ENCODE results near the gene RRAS.
A peak's percentile ranks its signal among the peaks of the same experiment; 100 is the strongest.

RRAS gene

DNA sequence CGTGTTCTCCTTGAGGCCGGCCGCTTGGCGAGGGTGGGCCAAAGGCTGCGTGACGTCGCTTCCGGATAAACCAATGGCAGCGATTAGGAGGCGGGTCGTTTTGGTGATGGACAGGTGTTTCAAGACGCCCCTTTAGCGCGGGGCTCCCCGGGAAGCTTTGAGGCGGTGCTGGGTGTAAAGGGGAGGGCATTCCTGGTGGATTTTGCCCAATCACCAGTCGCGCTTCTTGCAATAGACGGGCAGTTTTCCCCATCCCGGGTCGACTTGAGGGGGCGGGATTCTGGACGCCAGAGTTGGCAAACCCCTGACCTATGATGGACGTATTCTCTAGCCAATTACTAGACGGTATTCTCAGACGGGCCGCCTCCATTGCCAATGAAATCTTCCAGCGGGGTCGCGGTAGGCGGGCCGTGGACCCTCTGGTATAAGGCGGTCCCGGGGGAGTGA lies 36.9 kb upstream of the RRAS start:
- peak; percentile 98 for DNase-seq

DNA sequence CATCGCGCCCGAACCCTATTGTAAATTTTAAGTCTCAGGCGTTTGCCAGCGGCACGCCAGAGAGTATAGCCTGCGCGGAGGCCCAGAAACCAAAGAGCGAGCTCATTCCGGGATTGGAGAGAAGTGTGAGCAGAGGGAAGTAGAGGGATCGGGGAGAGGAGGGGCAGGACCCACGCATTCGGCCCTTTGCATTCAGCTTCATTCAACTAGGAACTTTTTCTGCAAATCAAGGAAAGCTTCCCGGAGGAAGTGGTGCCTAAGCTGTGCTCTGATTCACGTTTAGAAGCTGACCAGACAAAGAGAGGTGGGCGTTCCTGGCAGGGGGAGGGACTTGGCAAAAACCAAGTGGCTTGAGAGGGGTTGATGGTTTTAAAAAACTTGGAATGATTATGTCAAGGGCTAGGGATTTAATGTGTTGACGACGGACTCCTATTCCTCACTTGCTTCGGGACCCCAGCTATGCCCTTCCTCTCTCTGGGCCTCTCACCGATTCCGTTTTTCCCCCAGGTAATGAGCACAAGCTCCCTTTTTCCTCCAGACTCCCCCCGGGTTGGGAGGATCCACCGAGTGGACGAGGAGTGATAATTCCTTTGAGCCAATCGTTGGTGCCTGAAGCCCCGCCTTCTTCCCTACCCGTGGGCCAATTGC lies 36.3 kb upstream of the RRAS start:
- no peak for DNase-seq

DNA sequence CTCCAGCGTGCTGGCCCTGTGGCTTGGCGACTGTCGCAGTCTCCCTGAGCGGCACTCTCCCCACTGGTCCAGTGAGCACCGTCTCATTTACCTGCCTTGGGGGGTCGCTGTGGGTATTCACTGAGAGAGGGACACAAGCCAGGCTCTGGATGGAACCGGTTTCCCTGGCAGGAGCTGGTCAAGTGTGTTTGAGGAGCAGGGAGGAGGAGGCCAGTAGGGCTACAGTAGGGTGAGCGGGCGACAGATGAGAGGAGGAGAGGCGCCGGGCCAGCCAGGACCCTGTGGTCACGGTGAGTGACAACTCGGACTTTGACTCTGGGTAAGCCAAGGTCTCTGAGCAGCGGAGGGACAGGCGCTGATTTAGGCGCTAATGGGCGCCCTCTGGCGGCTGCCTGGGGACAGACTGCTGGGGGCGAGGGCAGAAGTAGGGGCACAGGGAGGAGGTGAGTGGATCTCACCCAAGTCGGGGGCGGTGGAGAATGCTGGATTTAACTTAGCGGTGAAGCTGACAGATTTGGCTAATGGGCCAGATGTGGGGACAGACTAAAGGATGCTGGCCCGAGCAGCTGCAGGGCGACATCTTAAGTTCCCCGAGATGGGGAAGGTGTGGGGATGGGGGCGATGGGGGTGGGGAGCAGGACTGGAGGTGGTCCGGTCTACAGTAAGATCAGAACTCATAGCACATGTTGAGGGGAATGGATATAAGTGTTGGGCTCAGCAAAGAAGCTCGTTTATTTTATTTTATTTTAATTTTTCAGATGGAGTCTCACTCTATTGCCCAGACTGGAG lies 32.4 kb upstream of the RRAS start:
- DNase-seq, result peak; percentile 72 to 78

DNA sequence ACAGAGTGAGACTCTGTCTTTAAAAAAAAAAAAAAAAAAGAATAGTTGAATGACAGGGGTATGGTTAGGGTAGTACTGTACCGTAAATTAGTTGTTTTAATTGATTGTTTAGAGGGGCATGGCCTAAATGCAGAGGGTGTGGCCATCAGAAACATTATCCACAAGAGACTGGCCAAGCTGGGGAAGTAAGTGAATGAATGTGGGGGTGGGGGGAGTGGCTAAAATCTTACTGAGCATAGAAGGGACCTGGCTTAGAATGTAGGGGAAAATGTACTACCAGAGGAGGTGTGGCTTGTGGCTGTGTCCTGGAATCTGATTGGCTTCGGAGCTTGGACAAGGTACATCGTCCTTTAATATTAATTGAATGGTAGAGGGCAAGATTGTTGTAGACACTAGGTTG lies 29.6 kb upstream of the RRAS start:
- DNase-seq, result no peak

DNA sequence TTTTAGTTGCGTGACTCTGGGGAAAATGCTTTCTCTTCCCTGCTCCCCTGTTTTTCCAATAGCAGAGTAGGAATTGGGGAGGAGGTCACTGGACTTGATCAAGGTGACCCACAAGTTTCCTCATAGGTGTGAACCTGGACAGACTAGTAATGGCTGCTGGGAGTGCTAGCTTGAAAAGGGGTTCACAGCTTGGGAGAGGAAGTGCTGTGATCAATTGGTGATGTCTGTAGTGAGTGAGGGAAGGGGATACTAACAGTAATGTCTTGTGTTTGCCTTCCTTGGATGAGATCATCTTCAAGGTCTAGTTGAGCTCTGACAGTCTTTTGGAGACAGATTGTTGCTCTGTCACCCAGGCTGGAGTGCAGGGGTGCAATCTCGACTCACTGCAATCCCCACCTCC lies 27.5 kb upstream of the RRAS start:
- DNase-seq, result no peak

DNA sequence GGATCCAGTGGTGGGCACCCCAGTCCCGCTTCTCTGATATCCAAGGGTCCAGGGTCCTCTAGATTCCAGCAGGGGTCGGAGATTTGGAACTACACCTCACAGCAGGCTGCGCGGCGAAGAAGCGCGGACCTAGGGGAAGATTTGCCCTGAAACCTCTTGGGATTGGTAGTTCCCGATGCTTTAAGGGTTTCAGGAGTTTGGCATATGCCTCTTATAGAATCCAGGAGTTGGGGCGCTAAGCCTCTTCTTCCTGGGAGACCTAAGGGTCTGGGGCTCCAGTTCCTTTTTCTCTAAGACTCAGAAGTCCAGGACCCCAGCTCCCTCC lies 26.1 kb upstream of the RRAS start:
- no peak for DNase-seq

DNA sequence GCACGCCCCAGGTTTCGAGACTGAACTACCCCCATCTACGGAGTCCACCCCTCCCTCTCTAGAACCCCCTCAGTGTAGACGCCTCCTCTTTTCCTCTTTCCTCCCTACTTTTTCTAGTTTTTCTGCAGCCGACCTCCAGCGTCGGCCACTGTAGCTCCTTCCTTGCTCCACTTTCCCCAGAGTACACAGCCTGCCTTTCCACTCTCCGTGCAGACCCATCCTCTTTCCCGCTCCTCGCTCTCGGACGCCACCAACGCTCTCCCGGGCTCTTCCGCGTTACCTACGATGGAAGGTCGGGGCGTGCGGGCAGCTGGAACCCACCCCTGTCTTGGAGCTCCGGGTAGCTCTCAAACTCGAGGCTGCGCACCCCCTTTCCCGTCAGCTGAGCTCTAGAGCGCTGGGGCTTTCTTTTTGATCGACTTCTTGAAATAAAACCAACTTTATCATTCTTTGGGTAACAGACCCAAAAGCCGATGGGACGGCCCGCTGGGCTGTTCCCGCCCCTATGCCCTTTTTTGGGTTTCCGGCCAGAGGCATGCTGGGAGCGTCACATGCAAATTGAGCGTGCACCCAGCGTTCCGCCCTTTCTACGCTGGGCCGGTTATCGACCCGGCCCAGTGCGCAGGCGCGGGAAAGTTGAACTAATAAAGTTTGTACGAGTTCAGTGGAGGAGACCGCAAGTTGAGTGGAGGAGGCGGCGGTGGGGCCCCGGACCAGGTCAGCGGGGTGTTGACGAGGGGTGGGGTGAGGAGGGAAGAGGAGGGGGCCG lies 25.6 kb upstream of the RRAS start, which contains the start of the genes BCL2L12 and IRF3:
Gene BCL2L12 (plus strand): TSS at position 583 of the 769 bp plus-strand sequence. CDS start 760 bp downstream, outside the sequence.
Gene IRF3 (minus strand): TSS at position 507 of the 769 bp plus-strand sequence. CDS start 1,019 bp downstream, outside the sequence.
- DNase-seq, result peak; percentile 99 to 100

DNA sequence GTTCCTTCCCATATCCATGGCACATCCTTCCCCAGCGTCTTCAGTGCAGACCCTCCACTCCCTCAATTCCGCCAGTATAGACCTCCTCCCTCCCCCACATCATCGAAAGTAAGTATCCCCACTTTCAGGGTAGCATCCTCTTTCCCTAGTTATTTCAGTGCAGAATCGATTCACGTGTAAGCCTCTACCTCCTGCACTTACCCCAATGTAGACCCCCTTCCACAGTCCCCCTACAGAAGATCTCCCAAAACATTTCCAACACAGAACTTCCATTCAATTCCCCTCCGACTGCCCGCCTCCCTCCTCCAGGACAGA lies 25.1 kb upstream of the RRAS start:
- DNase-seq, result no peak

DNA sequence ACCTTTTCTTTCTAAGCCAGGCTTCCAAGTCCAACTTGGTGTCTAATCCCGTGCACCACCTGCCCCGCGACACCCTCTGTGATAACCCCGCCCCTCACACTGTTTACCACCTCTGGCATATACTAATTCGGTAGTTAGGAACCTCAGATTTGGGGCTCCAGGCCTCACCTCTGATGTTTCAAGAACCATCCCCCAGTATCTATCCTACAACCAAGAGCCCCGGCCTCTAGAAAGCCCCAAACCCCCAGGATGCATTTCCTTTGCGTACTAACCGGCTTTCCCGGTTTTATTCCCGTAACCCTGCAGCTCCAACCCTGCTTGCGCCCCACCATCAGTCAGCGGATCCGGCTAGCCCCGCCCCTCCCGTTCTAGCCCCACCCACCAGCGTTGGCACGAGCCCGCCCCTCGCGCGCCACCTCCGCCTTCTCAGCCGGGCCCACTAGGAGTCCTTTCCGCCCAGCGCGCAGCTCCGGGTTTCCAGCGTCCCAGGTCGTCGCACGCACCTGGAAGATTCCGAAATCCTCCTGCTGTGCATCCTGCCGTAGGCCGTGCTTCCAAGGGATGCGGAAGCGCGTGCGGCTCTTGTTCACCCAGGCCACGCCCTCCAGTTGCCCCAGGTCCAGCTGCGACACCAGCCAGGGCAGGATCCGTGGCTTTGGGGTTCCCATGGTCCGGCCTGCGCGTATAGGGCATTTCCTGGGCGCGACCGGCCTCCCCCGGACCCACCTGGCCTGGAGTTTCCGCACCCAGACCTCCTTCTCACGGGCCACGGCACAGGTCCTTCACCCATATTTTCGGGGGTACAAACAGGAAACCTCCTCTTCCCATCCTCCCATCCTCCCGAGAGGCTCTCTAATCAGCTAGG lies 24.5 kb upstream of the RRAS start:
- peak; percentile 91 to 94 for DNase-seq

DNA sequence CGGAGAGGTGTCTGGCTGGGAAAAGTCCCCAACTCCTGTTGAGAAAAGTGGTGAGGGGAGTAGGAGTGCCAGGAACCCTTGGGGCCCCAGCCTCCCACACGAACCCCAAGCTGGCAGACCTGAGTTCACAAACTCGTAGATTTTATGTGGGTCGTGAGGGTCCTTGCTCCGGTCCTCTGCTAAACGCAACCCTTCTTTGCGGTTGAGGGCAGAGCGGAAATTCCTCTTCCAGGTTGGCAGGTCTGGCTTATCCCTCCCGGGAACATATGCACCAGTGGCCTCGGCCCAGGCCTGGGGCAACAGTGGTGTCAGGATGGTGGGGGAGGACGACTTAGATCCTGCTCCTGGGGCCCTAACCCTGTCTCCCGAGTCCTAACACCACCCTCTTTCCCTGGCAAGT lies 23.3 kb upstream of the RRAS start:
- DNase-seq, result no peak

DNA sequence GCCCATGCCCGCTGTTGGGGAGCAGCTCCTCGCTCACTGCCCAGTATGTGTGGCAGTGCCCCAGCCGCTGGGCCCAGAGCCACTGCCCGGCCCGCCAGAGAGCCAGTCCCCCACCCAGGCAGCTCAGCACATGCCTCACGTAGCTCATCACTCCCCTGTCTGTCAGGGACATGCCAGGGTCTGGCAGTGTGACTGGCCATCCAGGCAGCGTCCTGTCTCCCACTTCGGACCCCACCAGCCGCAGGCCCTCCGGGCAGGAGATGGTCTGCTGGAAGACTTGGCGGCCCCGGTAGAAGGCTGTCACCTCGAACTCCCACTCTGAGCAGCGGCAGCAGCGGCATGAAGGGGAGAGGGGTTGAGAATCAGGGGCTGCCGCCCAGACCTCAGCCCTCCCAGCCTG lies 22.1 kb upstream of the RRAS start:
- no peak for DNase-seq

DNA sequence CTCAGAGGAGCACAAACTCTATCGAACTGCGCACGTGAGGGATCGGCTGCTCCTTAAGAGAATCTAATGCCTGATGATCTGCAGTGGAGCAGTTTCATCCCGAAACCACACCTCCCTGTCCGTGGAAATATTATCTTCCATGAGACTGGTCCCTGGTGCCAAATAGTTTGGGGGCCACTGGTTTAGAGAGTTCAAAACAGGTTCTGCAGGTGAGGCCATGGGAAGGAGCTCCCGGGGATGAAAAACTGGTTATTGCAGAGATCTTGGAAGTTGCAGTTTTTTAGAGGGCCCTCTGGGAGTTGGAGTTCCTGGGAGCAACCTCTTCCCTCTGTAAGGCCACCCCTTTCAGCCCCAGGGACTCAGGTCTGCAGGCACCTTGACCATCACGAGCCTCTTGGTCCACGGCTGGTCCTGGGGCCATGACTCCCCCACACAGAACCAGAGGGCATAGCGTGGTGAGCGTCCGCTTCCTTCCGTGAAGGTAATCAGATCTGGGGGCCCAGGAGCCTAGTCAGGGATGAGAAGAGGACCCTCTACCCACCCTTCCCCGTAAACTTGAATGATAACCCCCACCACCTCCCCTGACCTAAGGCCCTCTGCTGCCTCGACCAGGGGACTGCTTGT lies 20.5 kb upstream of the RRAS start:
- no peak for DNase-seq

DNA sequence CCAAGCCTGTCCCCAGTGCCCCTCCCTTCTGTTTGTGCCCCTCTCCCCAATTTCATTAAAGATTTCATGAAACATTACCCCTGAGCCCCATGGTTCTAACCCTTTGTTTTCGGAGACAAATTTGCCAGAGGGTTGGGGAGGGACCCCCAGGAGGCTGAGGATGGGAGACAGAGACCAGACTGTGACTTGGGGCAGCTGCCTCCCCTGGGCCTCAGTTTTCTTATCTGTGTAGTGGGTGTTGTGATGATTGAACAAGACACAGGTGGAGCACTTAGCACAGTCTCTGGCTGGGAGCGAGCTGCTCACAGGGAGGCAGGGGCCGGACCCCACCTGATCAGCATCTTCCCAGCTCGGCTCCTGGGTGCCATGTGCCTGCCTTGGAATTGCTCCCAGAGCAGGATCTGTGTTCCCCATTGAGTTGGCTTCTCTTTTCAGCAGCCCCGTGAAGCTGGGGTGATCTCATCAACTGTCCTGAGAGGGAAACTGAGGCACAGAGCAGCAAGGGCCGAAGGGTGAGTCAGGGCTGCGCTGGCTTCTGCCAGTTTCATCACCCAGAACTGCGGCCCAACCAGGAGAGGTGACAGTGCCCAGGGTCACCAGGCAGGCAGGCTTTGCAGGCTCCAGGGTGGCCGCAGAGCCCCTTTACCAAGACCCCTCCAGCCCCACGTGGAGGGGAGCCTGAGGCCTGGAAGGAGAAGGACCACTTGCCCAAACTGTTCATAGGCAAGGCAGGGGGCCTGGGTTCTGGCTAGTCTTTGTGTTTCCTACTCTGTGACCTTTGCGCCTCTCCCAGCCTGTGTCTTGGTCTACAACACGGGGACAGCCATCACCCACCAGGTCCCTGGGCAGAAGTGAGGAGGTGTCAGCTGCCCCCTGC lies 18.9 kb upstream of the RRAS start:
- DNase-seq, result no peak

DNA sequence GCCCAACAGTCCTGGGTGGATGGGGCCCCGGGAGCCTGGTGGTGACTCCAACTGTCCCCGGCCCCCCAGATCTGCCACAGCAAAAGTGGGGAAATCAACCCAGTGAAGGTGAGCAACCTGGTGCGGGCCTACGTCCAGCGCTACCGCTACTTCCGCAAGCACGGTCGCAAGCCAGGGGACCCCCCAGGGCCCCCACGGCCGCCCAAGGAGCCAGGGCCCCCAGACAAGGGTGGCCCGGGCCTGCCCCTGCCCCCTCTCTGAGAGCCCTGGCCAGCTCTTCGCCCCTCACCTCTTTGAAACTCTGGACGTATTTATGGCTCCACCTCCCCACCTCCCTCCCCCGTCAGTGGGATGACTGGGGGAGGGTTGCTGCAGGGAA lies 18.2 kb upstream of the RRAS start:
- no peak for DNase-seq

DNA sequence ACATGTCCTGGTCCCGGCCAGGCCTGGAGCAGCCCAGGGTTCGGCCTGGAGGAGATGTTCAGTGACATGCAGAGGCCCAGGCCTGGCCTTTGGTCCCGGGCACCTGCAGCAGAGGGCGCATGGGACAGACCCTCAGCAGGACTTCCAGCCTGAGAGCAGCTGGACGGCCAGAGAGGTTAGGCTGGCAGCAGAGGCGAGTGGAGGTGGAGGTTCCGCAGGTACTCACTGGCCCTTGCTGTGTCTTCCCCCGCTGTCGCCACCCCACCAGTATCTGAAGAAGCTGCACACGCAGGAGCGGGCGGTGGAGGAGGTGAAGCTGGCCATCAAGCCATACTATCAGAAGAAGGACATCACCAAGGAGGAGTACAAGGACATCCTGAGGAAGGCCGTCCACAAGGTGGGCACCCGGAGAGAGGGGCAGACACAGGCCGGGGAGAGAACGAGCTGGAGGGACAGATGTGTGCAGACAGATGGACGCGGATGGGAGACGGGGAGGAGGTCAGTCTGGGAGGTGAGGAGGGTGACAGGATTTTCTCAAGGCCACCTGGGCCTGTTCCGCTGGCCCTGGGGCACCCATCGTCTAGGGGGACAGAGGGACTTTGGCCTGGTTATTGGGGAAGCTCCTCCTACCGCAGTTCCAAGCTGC lies 17.7 kb upstream of the RRAS start:
- no peak for DNase-seq

DNA sequence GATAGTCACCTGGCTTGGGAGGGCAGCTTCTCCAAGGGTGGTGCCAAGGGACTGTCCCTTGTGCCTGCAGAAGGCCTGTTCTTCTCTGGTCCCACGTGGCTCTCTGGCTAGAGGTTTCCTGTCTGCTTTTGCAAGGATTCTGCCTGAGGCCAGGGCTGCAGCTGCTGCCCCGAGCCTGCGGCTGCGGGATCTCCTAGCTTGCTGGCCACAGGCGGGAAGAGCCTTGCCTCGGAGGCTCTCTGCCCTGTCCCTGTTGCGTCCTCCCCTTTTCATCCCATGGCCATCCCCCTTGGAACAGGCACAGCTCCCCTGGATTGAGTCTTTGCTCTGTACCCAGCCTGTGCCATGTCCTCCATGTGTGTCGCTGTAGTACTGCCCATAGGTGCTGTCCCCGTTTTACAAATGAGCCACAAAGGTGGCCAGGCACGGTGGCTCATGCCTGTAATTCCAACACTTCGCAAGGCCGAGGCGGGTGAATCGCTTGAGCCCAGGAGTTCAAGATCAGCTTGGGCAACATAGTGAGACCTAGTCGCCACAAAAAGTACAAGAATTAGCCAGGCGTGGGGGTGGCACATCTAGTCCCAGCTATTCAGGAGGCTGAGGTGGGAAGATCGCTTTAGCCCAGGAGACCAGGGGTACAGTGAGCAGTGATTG lies 16.6 kb upstream of the RRAS start:
- DNase-seq, result no peak

DNA sequence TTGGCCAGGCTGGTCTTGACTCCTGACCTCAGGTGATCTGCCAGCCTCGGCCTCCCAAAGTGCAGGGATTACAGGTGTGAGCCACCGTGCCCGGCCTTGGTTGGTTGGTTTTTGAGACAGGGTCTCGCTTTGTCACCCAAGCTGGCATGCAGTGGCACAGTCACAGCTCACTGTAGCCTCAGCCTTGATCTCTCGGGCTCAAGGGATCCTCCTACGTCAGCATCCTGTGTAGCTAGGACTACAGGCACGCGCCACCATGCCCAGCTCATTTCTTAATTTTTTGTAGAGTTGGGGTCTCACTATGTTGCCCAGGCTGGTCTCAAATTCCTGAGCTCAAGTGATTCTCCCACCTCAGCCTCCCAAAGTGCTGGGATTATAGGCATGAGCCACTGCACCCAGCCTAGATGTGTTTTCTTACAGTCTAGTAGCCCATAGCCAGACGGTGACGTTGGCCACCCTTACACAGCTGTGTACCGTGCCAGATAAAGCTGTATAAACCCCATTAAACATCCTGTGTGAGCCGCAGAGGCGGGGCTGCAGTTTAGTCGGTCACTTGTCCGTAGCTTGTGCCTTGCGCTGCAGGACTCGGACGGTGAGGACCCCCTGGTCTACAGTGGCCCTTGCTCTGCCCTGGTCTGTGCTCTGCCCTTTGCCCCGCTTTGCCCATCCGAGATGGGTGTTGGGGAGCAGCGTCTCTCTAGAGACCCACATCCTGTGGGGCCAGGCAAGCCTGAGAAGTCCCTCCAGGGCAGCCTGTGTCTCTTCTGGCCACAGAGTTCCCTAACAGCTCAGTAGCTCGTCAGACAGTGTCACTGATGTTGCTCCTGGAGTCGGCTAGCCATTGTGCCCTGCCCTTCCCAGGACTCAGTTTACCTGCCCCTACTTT lies 15.9 kb upstream of the RRAS start:
- no peak for DNase-seq

DNA sequence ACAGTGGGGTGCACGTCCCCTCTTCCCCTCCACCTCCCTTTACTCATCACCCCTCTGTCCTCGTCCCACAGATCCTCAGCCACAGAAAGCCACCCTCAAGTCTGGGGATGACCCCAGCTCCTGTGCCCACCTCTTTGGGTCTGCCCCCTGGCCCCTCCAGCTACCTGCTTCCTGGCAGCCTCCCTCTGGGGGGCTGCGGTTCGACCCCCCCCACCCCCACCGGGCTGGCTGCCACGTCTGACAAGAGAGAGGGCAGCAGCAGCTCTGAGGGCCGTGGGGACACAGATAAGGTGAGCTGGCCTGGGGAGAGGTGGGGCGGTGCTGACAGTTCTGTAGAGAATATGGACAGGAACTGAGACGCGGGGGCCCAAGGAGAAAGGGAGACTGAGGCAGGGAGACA lies 14.6 kb upstream of the RRAS start:
- no peak for DNase-seq

DNA sequence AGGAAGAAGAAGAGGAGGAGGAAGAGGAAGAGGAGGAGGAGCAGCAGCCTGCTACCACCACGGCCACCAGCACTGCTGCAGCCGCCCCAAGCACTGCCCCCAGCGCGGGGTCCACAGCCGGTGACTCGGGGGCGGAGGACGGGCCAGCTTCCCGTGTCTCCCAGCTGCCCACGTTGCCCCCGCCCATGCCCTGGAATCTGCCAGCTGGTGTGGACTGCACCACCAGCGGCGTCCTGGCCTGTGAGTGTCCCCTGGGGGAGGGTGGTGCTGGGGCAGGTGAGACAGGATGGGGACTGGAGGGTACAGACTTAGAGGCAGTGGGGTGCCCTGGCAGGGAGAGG lies 13.5 kb upstream of the RRAS start:
- DNase-seq, result no peak
